ENCODE measurements around the gene HAAO.

GRCh38 chr2:42733852-42734251 lies 58.5 kb downstream of the HAAO start:
- no peak for TF ChIP-seq CTCF (IDR thresholded peaks at IDR 0.05; ENCODE audit: low read depth, low read length, poor library complexity, severe bottlenecking)
- no peak for TF ChIP-seq EZH2phosphoT487 (IDR thresholded peaks at IDR 0.05; ENCODE audit: borderline replicate concordance, low read length)
